ENCODE measurements around the gene RIN3.

Gene RIN3

GRCh38 chr14:92506231-92506630, 7.3 kb upstream of the RIN3 start:
- H3K4me3 ChIP-seq (replicated peaks in 1 of 2; ENCODE audit: low read depth in 2 of 2, low read length in 2 of 2): no peak overlapping the region
- DNase-seq (ENCODE audit: low read depth in 2 of 2): no peak
- no peak for TF ChIP-seq CTCF (IDR thresholded peaks at IDR 0.05; ENCODE audit: low read depth, low read length)

GRCh38 chr14:92507174-92507768, 6.3 kb upstream of the RIN3 start:
- no peak overlapping the region for H3K4me3 ChIP-seq (replicated peaks in 1 of 2; ENCODE audit: low read depth in 2 of 2, low read length in 2 of 2)
- no peak for TF ChIP-seq CTCF (IDR thresholded peaks at IDR 0.05; ENCODE audit: low read depth, low read length)
- no peak for DNase-seq (ENCODE audit: low read depth in 2 of 2)

- DNase-seq (ENCODE audit: low read depth in 2 of 2): no peak
- no peak for TF ChIP-seq CTCF (IDR thresholded peaks at IDR 0.05; ENCODE audit: low read depth, low read length)
- no peak overlapping the region for H3K4me3 ChIP-seq (replicated peaks in 1 of 2; ENCODE audit: low read depth in 2 of 2, low read length in 2 of 2)
Measured at GRCh38 chr14:92510972-92511371, 2.6 kb upstream of the RIN3 start.

GRCh38 chr14:92511453-92512238, 1.9 kb upstream of the RIN3 start:
- no peak overlapping the region for H3K4me3 ChIP-seq (replicated peaks in 1 of 2; ENCODE audit: low read depth in 2 of 2, low read length in 2 of 2)
- TF ChIP-seq CTCF (IDR thresholded peaks at IDR 0.05; ENCODE audit: low read depth, low read length): no peak
- peak; percentile 92 for DNase-seq (ENCODE audit: low read depth in 2 of 2)

GRCh38 chr14:92512807-92513203, 776 bp upstream of the RIN3 start:
- peak overlapping the region; percentile 40 to 70 for H3K4me3 ChIP-seq (replicated peaks in 1 of 2; ENCODE audit: low read depth in 2 of 2, low read length in 2 of 2)
- DNase-seq (ENCODE audit: low read depth in 2 of 2): no peak

More at GRCh38 chr14:92512807-92513203, 776 bp upstream of the RIN3 start:
- no peak for TF ChIP-seq CTCF (IDR thresholded peaks at IDR 0.05; ENCODE audit: low read depth, low read length)

All from cardiac fibroblast (primary cell).